ENCODE data around the gene ESRRA. TPM values are rescaled to one million over a fixed set of nuclear protein-coding genes. Genes with fewer than 3 reads are reported as not detected.

Gene ESRRA
- total and polyA plus RNA-seq, 10 of the 15 experiments (the other 5 are each of a cell fraction or from before 2014, with no cell fraction given) = 0.32 to 48.9 (median 12.6) TPM

DNA sequence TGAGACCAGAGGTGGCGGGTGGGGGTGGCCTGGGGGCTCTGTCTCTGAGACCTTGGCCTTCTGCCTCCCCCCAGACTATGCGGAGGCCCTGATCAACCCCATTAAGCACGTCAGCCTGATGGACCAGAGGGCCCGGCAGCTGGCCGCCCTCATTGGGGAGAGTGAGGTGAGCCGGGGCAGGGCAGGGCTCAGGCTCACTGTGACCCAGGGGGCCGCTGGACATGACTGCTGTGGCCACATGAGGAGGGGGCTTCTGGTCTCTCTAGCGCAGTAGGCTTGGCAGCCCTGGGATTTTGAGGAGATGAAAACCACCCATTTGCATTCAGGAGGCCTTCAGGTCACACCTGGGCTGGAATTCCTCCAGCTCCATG is 41.4 kb upstream of the ESRRA start:
- intact Hi-C loops (cut with micrococcal nuclease; ENCODE audit: unreplicated experiment) = no loop called here
- CTCF ChIA-PET = interaction anchor here (1.3 to 1.7 kb wide), 2 partner anchors 12 to 96 kb away, joined by 3 to 4 read pairs; no protein-coding TSS in a partner anchor
- POLR2A ChIA-PET = interaction anchor here (0.6 to 1.1 kb wide), 2 partner anchors 16 to 20 kb away, joined by 3 read pairs; no protein-coding TSS in a partner anchor
- Histone ChIP-seq H2AFZ (ENCODE audit: control insufficient read depth, low read depth, low read length) (no peak overlapping the region), H3K36me3 (ENCODE audit: control insufficient read depth in 2 of 2, insufficient read depth in 2 of 2, low read length in 1 of 2) (peaks cover 0 to 2% of the 10 kb centered on the region in 2 experiments; a peak in 2 of 4 replicates), H4K20me1 (ENCODE audit: control insufficient read depth, insufficient read depth) (no peaks in the 10 kb centered on the region), H3K9ac (ENCODE audit: control insufficient read depth, insufficient read depth, low read length) (no peak overlapping the region), H3K27ac (ENCODE audit: control insufficient read depth, insufficient read depth) (no peak overlapping the region), H3K4me3 (no peak overlapping the region), H3K9me3 (replicated peaks; ENCODE audit: control insufficient read depth, insufficient read depth, low read length) (no peaks in the 10 kb centered on the region), H3K4me1 (ENCODE audit: control insufficient read depth, insufficient read depth, low read length) (peaks cover 20% of the 10 kb centered on the region), H3K4me2 (ENCODE audit: control insufficient read depth, insufficient read depth) (no peak overlapping the region), H3K79me2 (ENCODE audit: control insufficient read depth, insufficient read depth, low read length) (peaks cover 4% of the 10 kb centered on the region), H3K27me3 (replicated peaks in 1 of 2; ENCODE audit: control insufficient read depth in 2 of 2, insufficient read depth in 2 of 2, low read length in 1 of 2) (no peaks in the 10 kb centered on the region)
- RAD21 ChIA-PET (ENCODE audit: unreplicated experiment) = no interaction called here
- in situ Hi-C loops (cut with MboI) = no loop called here
- FAIRE-seq (no peak), ATAC-seq (no peak), DNase-seq (ENCODE audit: low read depth, low spot score) (no peak)
- no peak for TF ChIP-seq ZBTB11 (CRISPR knock-in tag; IDR thresholded peaks at IDR 0.05)
- TF ChIP-seq, protein P1, sequence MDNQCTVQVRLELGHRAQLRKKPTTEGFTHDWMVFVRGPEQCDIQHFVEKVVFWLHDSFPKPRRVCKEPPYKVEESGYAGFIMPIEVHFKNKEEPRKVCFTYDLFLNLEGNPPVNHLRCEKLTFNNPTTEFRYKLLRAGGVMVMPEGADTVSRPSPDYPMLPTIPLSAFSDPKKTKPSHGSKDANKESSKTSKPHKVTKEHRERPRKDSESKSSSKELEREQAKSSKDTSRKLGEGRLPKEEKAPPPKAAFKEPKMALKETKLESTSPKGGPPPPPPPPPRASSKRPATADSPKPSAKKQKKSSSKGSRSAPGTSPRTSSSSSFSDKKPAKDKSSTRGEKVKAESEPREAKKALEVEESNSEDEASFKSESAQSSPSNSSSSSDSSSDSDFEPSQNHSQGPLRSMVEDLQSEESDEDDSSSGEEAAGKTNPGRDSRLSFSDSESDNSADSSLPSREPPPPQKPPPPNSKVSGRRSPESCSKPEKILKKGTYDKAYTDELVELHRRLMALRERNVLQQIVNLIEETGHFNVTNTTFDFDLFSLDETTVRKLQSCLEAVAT (IDR thresholded peaks at IDR 0.05) = no peak
- TF ChIP-seq MTA3 (IDR thresholded peaks at IDR 0.05; ENCODE audit: borderline replicate concordance, low read length) = no peak
- no peak for TF ChIP-seq POLR2AphosphoS2 (IDR thresholded peaks at IDR 0.05; ENCODE audit: low read depth, low read length)
- no peak for TF ChIP-seq CREM (IDR thresholded peaks at IDR 0.05; ENCODE audit: low read depth)
- TF ChIP-seq EP300 (IDR thresholded peaks at IDR 0.05; ENCODE audit: borderline replicate concordance in 1 of 2, control insufficient read depth in 1 of 2, low read depth in 2 of 2, low read length in 2 of 2) = no peak
- no peak for TF ChIP-seq REST (IDR thresholded peaks at IDR 0.05; ENCODE audit: low read depth, low read length)
- no peak for TF ChIP-seq ZNF207 (IDR thresholded peaks at IDR 0.05; ENCODE audit: borderline replicate concordance)
- no peak for TF ChIP-seq RAD51 (IDR thresholded peaks at IDR 0.05)
- no peak for TF ChIP-seq SREBF1 (IDR thresholded peaks at IDR 0.05; ENCODE audit: low read length)
- WGBS (ENCODE audit: insufficient coverage, insufficient replicate concordance, low lambda C conversion rate, missing lambda C conversion rate) = 80% methylated on average over 8 of the region's 8 CpGs
- SMC1A ChIA-PET (ENCODE audit: uncharacterized antibody, unreplicated experiment) = no interaction called here
- BruUV-seq (replicated peaks) = no TSS peak
